Right ventricle myocardium inferior (tissue), 1 donor: ENCODE results near the gene PPP2R2D. TPM values are rescaled to one million over a fixed set of nuclear protein-coding genes. Genes with fewer than 3 reads are reported as not detected.
"Not testable (repeated sequence)": the region's sequence is repeated elsewhere in the genome, so short reads cannot be mapped to it uniquely, and the experiment has no call there.

Source experiments
- ATAC-seq: fragments of 200-7000 bp; cut with Tn5 transposase; one replicate; pipeline ENCODE4 v1.9.1; 2020; ENCODE audit warnings: mild to moderate bottlenecking, moderate library complexity
- DNase-seq: peaks from one replicate; pipeline ENCODE4 v3.0.0; 2021; ENCODE audit errors: missing footprints
- intact Hi-C: fragments of 100-400 bp; cut with DNase I; formaldehyde crosslinking; loops from one replicate; pipeline ENCODE4 v1.11.0; 2022
- total RNA-seq: library from RNA; stranded (reverse); fragmentation: NEBNext Ultra II Directional; extraction: Animal tissue kit (Norgen Biotek cat#: 25700); gene quantifications from one replicate; pipeline ENCODE4 v1.2.1, GENCODE V29; 2021
- donor health status: DM: no; HTN: yes; CAD: no; lungs with severe emphysema.

Gene PPP2R2D
- total RNA-seq, 1 donor from 2014 or later = 36.6 TPM

GRCh38 chr10:131899116-131899690, 1.6 kb upstream of the PPP2R2D start:
- intact Hi-C loops = no loop called here
- no peak for ATAC-seq
- no peak for DNase-seq

GRCh38 chr10:131899695-131900349, 986 bp upstream of the PPP2R2D start:
- ATAC-seq (no peak), DNase-seq (no peak)
- intact Hi-C loops = loop anchor here (5.0 kb wide), 2 partner anchors 42 to 82 kb away; partner anchors contain the start of gene BNIP3

DNA sequence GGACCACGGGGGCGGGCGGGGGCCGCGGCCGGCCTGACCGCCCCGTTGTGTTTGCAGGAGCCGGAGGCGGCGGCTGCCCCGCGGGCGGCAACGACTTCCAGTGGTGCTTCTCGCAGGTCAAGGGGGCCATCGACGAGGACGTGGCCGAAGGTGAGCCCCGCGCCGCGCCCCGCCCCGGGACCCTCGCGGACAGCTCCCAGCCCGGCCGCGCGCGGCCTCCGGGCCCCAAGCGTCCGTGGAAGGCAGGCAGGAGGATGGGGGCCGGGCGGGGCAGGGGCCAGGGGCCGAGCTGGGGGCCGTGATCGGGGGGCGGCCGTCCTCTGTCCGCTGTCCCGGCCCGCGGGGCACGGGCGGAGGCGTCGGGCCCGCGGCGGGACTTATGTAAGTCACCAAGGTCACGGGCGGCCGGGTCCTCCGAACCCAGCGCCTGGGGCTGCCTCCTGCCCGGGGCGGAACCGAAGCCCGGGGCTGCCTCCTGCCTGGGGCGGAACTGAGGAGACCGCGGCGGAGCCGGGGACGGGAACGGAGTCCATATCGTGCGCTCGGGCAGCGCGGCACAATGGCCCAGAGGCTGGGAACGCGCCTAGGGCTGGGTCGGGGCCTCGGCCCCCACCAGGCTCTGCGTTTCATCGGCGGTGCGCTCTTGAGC, 497 bp downstream of the PPP2R2D start:
- DNase-seq (peak; percentile 88), ATAC-seq (peak; percentile 10)
- intact Hi-C loops = loop anchor here (5.0 kb wide), 2 partner anchors 41 to 81 kb away; partner anchors contain the start of gene BNIP3

DNA sequence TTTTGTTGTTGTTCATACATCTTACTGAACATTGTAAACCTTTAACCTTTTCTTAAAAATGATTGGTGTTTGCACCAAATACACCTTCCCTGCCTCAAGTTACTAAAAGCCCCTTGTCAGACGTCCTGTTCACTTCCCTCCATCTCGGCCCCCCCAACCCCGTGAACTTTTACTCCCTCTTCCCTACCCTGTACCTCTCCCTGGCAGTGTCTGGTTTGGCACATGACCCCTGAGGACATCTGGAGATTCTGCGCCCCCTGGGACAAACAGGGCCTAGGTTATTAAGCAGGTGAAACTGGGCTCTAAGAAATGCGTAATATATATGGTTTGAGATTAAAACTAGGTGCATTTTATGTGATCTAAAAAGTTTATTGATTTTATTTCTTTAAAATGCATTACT, 1.4 kb downstream of the PPP2R2D start:
- intact Hi-C loops = loop anchor here (5.0 kb wide), 2 partner anchors 40 to 80 kb away; partner anchors contain the start of gene BNIP3
- no peak for ATAC-seq
- DNase-seq = no peak

DNA sequence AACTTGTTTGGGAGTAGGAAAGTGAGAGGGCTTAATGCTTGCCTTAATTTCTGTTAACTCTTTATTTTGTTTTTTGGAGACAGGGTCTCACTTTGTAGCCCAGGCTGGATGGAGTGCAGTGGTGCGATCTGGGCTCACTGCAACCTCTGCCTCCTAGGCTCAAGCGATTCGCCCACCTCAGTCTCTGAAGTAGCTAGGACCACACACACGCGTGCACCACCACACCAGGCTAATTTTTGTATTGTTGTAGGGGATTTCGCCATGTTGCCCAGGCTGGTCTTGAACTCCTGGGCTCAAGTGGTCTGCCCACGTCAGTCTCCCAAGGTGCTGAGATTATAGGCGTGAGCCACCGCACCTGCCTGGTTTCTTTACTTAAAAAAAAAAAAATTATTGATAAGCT, 1.9 kb downstream of the PPP2R2D start:
- intact Hi-C loops = loop anchor here (5.0 kb wide), 2 partner anchors 40 to 80 kb away; partner anchors contain the start of gene BNIP3
- DNase-seq (no peak), ATAC-seq (no peak)

- DNase-seq (no peak), ATAC-seq (no peak)
- intact Hi-C loops = no loop called here
Measured at GRCh38 chr10:131905267-131905571, 4.4 kb downstream of the PPP2R2D start.

- no peak for ATAC-seq
- intact Hi-C loops = no loop called here
- peak; percentile 74 for DNase-seq
Measured at GRCh38 chr10:131905603-131906268, 4.9 kb downstream of the PPP2R2D start.

GRCh38 chr10:131906269-131906639, 5.4 kb downstream of the PPP2R2D start:
- DNase-seq (no peak), ATAC-seq (no peak)
- intact Hi-C loops = no loop called here

DNA sequence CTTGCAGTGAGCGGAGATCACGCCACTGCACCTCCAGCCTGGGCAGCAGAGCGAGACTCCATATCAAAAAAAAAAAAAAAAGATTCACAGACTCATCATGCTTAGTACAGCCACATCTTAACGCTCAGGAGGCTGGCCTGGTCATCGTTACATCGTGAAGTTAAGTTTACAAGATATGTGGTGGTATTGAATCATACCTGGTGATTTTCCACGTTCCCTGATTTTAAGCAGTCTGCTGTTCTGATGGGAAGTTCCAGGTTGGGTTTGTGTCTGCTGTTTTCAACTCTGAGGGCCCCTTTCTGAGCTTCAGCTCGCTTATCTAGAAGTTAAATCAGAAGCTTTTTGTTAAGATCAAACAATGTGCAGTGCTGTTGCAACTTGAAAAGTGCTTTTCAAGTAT, 6.9 kb downstream of the PPP2R2D start:
- no peak for DNase-seq
- no peak for ATAC-seq
- intact Hi-C loops = no loop called here

- intact Hi-C loops = no loop called here
- DNase-seq (no peak), ATAC-seq (no peak)
Measured at GRCh38 chr10:131908151-131908550, 7.3 kb downstream of the PPP2R2D start.

DNA sequence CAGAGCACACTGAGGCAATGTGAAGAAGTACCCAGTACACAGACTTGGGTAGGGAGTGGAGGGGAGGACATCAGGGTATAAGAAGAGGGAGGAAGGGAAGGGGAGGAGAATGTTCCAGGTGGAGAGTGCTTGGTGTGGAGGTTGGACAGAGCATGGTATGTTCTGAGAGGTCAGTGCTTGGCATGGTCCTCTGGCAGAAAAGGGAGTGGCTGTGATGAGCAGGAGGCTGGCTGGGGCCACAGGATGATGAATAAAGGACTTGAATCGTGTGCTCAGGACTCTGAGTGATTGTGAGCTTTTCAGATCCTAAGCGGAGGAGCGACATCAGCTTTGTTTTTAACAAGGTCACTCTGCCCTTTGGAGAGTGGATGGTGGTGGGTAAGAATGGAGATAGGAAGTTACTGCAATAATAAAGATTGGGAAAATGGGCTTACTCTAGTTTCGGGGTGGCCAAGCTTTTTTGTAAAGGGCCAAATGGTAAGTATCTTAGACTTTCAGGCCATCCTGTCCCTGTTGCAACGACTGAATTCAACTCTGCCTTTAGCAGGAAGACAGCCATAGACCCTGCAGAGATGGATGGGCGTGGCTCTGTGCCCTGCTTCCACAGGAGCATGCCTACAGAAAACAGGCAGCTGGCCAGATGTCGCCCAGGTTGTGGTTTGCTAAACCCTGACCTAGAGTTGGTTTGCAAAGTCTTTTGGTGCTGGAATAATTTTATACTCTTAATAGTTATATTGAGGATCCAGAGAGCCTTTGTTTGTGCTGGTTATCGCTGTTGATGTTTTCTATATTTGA, 8.4 kb downstream of the PPP2R2D start:
- ATAC-seq (peak; percentile 20), DNase-seq (no peak)
- intact Hi-C loops = no loop called here

- DNase-seq (no peak), ATAC-seq (no peak)
- intact Hi-C loops = no loop called here
Measured at GRCh38 chr10:131909929-131910328, 9.1 kb downstream of the PPP2R2D start.

DNA sequence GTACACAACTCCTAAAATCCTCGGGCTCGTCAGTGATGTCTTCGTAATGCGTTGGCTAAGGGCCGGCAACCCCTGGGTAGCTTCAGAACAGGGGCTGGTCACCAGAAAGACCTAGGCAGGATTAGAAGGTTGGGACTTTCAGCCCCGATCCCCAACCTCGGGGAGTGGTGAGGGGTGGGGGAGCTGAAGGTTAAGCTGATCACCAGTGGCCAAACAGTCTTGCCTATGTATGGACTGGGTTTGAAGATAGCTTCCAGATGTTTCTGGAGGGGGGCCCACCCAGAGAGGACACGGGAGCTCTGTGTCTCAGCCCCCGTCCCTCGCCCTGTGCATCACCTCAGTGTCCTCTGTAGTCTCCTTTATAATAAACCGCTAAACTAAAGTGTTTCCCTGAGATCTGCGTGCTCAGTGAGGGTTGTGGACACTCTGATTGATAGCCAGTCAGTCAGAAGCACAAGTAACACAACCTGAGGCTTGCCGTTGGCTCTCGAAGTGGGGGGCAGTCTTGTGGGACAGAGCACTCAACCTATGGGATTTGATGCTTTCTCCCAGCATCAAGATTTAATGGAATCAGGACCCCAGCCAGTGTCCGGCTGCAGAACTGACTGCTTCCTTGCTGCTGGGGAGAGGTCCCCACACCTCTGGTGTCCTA, 10.0 kb downstream of the PPP2R2D start:
- ATAC-seq (no peak), DNase-seq (no peak)
- intact Hi-C loops = no loop called here

DNA sequence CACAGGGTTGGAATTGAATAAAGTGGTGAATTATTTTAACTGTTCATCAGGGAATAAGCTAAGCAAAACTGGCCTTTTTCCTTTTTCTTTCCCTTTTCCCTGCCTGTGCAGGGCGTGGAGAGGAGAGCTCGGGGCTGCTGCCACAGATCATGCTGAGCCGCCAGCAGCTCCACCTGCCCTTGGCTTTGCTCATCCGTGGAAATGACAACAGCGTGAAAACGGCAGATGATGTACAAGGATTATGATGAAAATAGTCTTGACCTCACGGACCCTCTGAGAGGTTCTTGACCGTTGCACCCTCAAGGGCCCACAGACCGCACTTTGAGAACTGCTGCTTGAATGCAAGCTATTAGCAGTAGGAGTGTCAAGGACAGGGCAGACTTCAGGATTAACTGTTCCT, 10.6 kb downstream of the PPP2R2D start:
- intact Hi-C loops = no loop called here
- ATAC-seq = no peak
- no peak for DNase-seq

- ATAC-seq (no peak), DNase-seq (no peak)
- intact Hi-C loops = no loop called here
Measured at GRCh38 chr10:131912620-131913019, 11.8 kb downstream of the PPP2R2D start.

DNA sequence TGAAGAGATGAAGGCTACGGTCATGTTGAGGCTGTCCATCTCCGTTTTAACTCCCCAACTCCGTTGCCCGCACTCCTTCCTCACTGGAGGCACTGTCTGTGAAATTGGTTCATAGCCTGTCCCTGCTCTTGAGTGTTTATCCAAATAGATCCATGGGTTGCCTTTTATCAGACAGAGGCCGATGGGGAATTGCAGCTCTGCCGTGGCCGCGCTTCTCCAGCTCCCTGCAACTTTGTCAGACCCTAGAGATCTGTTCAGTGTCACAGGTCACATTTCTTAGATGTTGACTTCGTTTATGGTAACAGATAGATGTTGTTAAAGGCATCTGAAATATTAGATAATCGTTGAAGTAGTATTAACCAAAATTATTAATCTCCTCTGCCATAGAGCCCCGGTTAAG, 14.7 kb downstream of the PPP2R2D start:
- ATAC-seq (no peak), DNase-seq (no peak)
- intact Hi-C loops = no loop called here

DNA sequence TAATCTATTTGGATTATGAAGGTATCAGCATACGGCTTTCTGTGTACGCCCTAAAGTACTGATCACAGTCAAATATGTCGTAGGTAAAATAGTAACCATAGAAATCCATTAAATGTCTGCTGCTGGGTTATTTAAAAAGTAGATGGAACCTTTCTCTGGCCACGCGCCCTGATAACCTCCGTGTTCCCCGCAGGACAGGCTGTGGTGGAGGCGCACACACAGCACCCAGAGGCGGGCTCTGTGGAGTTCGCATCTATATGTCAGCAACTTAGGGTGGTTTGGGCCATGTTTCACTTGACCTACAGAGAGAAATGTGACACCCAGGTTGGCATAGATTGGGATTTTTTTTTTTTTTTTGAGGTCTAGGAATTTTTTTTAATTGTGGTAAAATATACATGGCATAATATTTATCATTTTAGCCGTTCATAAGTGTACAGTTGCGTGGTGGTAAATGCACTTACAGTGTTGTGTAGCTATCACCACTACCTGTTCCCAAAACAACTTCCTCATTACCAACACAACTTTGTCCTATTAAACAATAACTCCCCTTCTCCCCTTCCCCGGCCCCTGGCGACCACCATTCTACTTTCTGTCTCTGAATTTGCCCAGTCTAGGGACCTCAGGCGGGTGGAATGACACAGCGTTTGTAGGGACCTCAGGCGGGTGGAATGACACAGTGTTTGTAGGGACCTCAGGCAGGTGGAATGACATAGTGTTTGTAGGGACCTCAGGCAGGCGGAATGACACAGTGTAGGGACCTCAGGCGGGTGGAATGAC, 15.4 kb downstream of the PPP2R2D start:
- intact Hi-C loops = no loop called here
- ATAC-seq (no peak), DNase-seq (no peak)

- DNase-seq, intact Hi-C loops, ATAC-seq: not testable (repeated sequence)
Measured at GRCh38 chr10:131916767-131917160, 16.0 kb downstream of the PPP2R2D start.
